NCI-H2107 treated with DMSO at 0.1 percent for 48 hours (cell line): ENCODE data around the gene KDM6B.

Experiments used
- DNase-seq: peaks from one replicate; lab custom pipeline; 2025; ENCODE audit not compliant: unreplicated experiment; lab: John Stamatoyannopoulos, UW

KDM6B gene

GRCh38 chr17:7840875-7841274, 6.9 kb downstream of the KDM6B start:
- no peak for DNase-seq

- peak; percentile 26 for DNase-seq
Observed at GRCh38 chr17:7841396-7841914, 7.4 kb downstream of the KDM6B start.

DNA sequence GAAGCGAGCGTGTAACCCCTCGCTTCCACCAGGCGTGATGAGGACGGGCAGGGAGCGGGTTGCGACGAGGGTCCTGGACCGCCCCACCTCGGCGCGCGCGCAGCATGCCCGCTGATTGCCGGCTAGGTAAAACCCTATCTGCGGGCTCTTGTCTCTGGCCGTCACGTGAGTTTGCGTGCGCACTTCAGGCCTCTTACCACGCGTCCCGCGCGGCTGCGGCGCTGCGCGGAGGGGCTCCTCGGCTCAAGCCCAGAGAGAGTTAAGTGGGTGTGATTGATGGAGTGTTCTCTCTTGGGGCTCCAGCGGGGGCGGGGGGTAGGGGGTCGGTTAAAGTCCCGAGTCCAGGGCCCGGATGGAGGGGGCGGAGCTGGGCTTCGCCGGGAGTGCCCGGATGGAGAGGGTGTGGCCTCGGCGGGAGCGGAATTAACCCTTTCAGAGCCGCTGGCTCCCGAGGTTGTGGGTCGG, 7.9 kb downstream of the KDM6B start:
- DNase-seq, result peak; percentile 60

- no peak for DNase-seq
Observed at GRCh38 chr17:7842380-7843256, 8.6 kb downstream of the KDM6B start.

- DNase-seq, result no peak
Observed at GRCh38 chr17:7843257-7843535, 9.2 kb downstream of the KDM6B start.

- DNase-seq, result peak; percentile 52
Observed at GRCh38 chr17:7843536-7844291, 9.7 kb downstream of the KDM6B start.

GRCh38 chr17:7844292-7845154, 10.5 kb downstream of the KDM6B start:
- peak; percentile 50 for DNase-seq

DNA sequence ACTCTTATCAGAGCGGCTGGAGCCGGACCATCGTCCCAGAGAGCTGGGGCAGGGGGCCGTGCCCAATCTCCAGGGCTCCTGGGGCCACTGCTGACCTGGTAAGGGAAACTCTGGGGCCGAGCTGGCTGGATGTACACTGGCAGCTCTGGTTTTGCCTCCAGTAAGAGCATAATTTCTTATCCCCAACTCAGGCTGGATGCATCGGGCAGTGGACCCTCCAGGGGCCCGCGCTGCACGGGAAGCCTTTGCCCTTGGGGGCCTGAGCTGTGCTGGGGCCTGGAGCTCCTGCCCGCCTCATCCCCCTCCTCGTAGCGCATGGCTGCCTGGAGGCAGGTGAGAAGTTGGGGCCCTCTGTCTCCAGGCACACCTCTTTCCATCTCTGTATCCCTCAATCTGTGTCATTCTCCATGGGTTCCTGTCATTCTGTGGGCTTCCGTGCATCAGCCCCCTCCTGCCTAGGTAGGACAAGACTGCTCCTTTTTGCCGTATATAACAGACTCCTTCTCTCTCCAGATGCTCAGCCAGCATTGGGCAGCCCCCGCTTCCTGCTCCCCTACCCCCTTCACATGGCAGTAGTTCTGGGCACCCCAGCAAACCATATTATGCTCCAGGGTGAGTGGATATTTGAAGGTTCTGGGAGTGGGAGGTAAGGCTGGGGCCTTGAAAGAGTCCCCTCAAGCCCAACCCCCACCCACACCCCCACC, 11.5 kb downstream of the KDM6B start:
- no peak for DNase-seq

GRCh38 chr17:7846063-7846735, 12.2 kb downstream of the KDM6B start:
- DNase-seq, result no peak

DNA sequence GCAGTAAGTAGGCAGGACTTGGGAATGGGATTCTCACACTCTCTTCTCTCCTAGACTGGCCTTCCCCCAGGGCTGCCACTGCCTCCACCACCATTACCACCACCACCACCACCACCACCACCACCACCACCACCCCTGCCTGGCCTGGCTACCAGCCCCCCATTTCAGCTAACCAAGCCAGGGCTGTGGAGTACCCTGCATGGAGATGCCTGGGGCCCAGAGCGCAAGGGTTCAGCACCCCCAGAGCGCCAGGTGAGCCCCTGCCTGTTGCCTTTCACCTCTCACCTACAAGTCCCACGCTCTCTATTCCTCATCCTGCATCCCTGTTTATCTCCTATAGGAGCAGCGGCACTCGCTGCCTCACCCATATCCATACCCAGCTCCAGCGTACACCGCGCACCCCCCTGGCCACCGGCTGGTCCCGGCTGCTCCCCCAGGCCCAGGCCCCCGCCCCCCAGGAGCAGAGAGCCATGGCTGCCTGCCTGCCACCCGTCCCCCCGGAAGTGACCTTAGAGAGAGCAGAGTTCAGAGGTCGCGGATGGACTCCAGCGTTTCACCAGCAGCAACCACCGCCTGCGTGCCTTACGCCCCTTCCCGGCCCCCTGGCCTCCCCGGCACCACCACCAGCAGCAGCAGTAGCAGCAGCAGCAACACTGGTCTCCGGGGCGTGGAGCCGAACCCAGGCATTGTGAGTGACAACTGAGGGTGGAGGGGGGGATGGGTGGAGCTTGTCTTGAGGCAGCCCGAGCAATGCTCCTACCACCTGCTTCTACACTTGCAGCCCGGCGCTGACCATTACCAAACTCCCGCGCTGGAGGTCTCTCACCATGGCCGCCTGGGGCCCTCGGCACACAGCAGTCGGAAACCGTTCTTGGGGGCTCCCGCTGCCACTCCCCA, 13.0 kb downstream of the KDM6B start:
- DNase-seq, result no peak

DNA sequence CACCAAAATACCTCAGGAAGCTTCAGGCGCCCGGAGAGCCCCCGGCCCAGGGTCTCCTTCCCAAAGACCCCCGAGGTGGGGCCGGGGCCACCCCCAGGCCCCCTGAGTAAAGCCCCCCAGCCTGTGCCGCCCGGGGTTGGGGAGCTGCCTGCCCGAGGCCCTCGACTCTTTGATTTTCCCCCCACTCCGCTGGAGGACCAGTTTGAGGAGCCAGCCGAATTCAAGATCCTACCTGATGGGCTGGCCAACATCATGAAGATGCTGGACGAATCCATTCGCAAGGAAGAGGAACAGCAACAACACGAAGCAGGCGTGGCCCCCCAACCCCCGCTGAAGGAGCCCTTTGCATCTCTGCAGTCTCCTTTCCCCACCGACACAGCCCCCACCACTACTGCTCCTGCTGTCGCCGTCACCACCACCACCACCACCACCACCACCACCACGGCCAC, 14.1 kb downstream of the KDM6B start:
- DNase-seq, result no peak

GRCh38 chr17:7848739-7849129, 14.7 kb downstream of the KDM6B start:
- no peak for DNase-seq

GRCh38 chr17:7849130-7849750, 15.2 kb downstream of the KDM6B start:
- DNase-seq, result no peak

DNA sequence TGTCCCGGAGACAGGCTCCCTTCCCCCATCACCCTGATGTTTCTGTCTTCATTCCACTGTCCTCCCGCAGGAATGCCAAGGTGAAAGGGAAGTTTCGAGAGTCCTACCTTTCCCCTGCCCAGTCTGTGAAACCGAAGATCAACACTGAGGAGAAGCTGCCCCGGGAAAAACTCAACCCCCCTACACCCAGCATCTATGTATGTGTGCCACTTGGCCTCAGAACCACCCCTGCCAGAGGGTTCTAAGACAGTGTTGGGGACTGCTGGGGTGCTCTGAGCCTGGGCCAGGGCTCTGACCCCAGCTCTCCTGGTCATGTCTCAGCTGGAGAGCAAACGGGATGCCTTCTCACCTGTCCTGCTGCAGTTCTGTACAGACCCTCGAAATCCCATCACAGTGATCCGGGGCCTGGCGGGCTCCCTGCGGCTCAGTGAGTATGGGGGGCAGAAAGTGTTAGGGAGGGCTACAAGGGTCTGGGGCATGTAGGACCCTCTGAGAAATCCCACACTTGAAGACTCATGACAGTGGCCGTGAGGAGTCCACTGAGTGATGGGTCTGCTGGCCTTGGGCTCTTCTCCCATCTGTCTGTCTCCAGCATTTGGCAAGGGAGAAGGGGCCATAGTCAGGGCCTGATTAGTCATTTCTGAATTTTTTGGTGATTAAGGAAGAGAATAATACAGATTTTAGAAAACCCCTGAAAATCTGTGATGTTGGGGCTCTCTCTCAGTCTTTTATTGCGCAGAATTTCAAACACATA, 15.9 kb downstream of the KDM6B start:
- DNase-seq, result no peak

DNA sequence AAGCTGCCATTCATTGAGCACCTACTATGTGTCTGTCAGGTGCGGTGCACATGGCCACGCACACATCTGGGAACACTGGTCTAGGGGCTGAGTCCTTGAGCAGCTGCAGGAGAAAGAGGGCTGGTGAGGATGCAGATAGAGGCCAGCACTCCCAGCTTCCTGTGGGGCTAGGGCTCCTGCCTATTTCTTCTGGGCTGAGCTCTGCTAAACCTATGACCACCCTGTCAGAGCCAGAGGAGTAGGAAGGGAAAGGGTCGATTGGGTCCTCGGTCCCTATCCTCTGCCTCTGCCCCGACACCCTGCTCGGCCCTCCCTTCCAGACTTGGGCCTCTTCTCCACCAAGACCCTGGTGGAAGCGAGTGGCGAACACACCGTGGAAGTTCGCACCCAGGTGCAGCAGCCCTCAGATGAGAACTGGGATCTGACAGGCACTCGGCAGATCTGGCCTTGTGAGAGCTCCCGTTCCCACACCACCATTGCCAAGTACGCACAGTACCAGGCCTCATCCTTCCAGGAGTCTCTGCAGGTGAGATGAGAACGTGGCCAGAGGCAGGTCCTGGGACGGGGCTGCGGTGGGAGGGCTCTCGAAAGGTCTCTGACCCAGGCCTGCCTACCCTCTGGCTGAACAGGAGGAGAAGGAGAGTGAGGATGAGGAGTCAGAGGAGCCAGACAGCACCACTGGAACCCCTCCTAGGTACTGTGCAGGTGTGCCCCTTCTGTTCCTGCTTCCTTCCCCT, 16.9 kb downstream of the KDM6B start:
- DNase-seq, result no peak

GRCh38 chr17:7851438-7852261, 17.6 kb downstream of the KDM6B start:
- DNase-seq, result peak; percentile 59
